Tibial nerve (tissue), 4 donors: ENCODE results near the gene CLEC20A. TPM values are rescaled to one million over a fixed set of nuclear protein-coding genes. Genes with fewer than 3 reads are reported as not detected.

Source experiments
- DNase-seq, 2 donors: peaks; one replicate each; pipeline ENCODE4 v3.0.0-alpha.2; 2019; ENCODE audit warnings: low spot score in 2 of 2
- H3K27ac ChIP-seq, 4 donors: fragments of 200-600 bp; sonication (generic) in 3 of 4; one replicate each; pipeline ENCODE4 v1.5.1; 2017 to 2019; ENCODE audit warnings: mild to moderate bottlenecking in 1 of 4
- H3K27me3 ChIP-seq, 2 donors: fragments of 200-600 bp; sonication (generic) in 1 of 2; one replicate each; pipeline versions ENCODE4 v1.5.1 to v1.6.0; 2017 to 2019
- H3K36me3 ChIP-seq, 3 donors: fragments of 200-600 bp; sonication (generic); one replicate each; pipeline ENCODE4 v1.5.1; 2018 to 2019
- H3K4me1 ChIP-seq, 4 donors: fragments of 200-600 bp; sonication (generic) in 3 of 4; one replicate each; pipeline ENCODE4 v1.5.1; 2017 to 2019
- H3K4me3 ChIP-seq, 4 donors: fragments of 200-600 bp; sonication (generic) in 3 of 4; one replicate each; pipeline ENCODE4 v1.5.1; 2017 to 2019; ENCODE audit warnings: mild to moderate bottlenecking in 1 of 4, moderate library complexity in 1 of 4
- H3K9me3 ChIP-seq, 4 donors: fragments of 200-600 bp; sonication (generic) in 3 of 4; one replicate each; pipeline ENCODE4 v1.5.1; 2017 to 2019
- EP300 ChIP-seq, 2 donors: sonication (generic); formaldehyde crosslinking; IDR thresholded peaks; one replicate each; pipeline ENCODE4 v1.6.1; 2017; ENCODE audit warnings: antibody characterized with exemption in 2 of 2, mild to moderate bottlenecking in 1 of 2
- POLR2A ChIP-seq, 2 donors: fragments of 450-650 bp; IDR thresholded peaks; one replicate each; pipeline ENCODE4 v1.6.1; 2017; ENCODE audit warnings: antibody characterized with exemption in 2 of 2, mild to moderate bottlenecking in 2 of 2, moderate library complexity in 2 of 2
- WGBS, 2 donors: methylation state at CpG; one replicate each; pipeline ENCODE4 v1.1.5; 2018; 5-methylcytosine and 5-hydroxymethylcytosine counted together
- total RNA-seq, 4 donors: library from RNA; depleted of rRNA; stranded (reverse); fragments of >200 nt; gene quantifications; one replicate each; pipeline ENCODE4 v1.1.0, GENCODE V29; 2016
- TF ChIP-seq, protein P1 (sequence below), 5 experiments: fragments of 200-600 bp in 3 of 5; fragments of 450-650 bp in 2 of 5; sonication (generic) in 3 of 5; IDR thresholded peaks; one replicate each; pipeline ENCODE4 v1.5.1; 2016 to 2019; ENCODE audit warnings: antibody characterized with exemption in 5 of 5, mild to moderate bottlenecking in 3 of 5, moderate library complexity in 2 of 5

Gene CLEC20A
- total RNA-seq, 4 donors from 2014 or later = 1.5 to 4.6 TPM; not detected in 2

DNA sequence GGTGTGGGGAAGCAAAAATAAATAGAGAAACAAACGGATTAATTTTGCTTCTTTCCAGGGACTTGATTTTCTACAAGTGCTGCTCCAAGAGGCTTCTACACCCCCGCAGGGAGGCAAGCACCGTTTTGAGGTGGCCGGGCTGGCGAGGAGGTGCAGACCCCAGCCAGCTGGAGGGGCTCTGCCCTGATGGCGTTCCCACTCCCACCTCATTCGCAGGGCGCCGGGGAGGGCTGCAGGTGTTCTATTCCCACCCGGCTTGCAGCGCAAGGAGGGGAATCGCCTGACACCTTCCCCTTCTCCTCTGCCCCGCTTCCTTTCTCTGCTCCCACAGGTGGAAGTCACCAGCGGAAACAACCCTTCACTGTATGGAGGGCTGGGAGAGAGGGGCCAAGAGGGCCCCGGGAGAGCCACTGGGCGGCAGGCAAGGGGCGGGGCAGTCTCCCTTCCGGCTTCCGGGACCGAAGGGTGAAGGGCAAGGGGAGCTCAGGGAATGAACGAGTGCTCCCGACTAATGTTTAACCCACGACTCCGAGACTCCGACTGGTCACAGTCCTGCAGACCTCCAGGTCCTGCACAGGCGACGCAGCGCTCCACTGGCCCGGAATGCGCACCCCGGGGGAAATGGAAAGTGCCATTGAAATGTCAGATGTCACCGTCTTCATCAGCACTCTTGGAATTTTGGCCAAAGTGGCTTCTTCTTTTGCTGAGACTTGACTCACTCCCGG is 45.2 kb upstream of the CLEC20A start:
- TF ChIP-seq, protein P1, sequence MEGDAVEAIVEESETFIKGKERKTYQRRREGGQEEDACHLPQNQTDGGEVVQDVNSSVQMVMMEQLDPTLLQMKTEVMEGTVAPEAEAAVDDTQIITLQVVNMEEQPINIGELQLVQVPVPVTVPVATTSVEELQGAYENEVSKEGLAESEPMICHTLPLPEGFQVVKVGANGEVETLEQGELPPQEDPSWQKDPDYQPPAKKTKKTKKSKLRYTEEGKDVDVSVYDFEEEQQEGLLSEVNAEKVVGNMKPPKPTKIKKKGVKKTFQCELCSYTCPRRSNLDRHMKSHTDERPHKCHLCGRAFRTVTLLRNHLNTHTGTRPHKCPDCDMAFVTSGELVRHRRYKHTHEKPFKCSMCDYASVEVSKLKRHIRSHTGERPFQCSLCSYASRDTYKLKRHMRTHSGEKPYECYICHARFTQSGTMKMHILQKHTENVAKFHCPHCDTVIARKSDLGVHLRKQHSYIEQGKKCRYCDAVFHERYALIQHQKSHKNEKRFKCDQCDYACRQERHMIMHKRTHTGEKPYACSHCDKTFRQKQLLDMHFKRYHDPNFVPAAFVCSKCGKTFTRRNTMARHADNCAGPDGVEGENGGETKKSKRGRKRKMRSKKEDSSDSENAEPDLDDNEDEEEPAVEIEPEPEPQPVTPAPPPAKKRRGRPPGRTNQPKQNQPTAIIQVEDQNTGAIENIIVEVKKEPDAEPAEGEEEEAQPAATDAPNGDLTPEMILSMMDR (IDR thresholded peaks at IDR 0.05) = no peak
- TF ChIP-seq POLR2A (IDR thresholded peaks at IDR 0.05) = no peak
- no peak for TF ChIP-seq EP300 (IDR thresholded peaks at IDR 0.05)
- Histone ChIP-seq H3K27me3 (no peaks in the 10 kb centered on the region), H3K36me3 (peaks cover 0 to 5% (median 0%) of the 10 kb centered on the region in 3 donors), H3K4me3 (peak overlapping the region; percentile 63 to 94 (median 78)), H3K4me1 (peaks cover 0 to 26% (median 9%) of the 10 kb centered on the region in 4 donors), H3K27ac (peak overlapping the region; percentile 33 to 90 (median 87)), H3K9me3 (no peaks in the 10 kb centered on the region)
- 6 to 11% methylated on average over 22 to 30 of the region's 33 CpGs for WGBS, 2 donors
- DNase-seq = no peak

DNA sequence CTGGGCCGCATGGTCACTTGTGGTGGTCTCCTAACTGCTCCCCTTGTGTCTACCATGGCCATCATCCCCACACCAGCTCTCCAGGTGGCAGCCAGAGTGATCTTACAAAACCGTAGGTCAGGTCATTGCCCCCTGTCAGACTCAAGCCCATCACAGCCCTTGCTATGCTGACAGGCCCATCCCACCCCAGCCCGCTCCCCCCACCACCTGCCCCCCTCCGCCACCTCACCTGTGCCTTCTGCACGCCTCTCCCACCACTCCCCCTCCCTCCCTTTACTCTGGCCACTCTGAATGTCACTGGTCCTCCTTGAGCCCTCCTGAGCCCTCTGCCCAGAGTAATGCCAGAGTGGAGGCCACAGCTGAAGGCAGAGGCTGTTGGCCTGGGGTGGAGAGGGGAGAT is 44.6 kb upstream of the CLEC20A start:
- no peak for TF ChIP-seq POLR2A (IDR thresholded peaks at IDR 0.05)
- TF ChIP-seq EP300 (IDR thresholded peaks at IDR 0.05) = no peak
- TF ChIP-seq, protein P1 (IDR thresholded peaks at IDR 0.05) = no peak
- Histone ChIP-seq H3K36me3 (no peaks in the 10 kb centered on the region), H3K4me3 (peak overlapping the region in 1 of 4 donors; percentile 63), H3K4me1 (peaks cover 0 to 26% (median 9%) of the 10 kb centered on the region in 4 donors), H3K9me3 (no peaks in the 10 kb centered on the region), H3K27ac (peak overlapping the region in 1 of 4 donors; percentile 87), H3K27me3 (no peaks in the 10 kb centered on the region)
- WGBS, 2 donors = 90 to 93% methylated on average over 5 of the region's 5 CpGs
- no peak for DNase-seq

DNA sequence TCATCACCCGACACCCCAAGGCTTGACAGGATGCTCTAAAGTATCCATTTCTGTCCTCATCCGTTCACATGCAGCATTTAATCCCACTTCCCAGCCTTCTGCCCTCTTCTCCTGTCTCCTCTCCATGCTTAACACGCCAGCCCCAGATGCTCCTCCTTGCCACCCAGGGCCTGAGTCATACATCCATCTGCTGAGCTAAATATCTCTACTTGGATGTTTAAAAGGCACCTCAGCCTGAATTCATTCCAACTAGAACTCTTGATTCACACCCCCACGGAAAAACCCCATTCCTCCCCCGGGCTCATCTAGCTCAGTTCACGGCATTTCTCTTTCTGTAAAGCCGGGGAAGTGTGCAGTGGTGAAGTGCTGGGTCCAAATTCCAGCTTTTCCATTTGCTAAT is 43.9 kb upstream of the CLEC20A start:
- H3K9me3 ChIP-seq = no peaks in the 10 kb centered on the region
- H3K27ac ChIP-seq = no peak overlapping the region
- H3K36me3 ChIP-seq = no peaks in the 10 kb centered on the region
- no peak for TF ChIP-seq POLR2A (IDR thresholded peaks at IDR 0.05)
- TF ChIP-seq, protein P1 (IDR thresholded peaks at IDR 0.05) = no peak
- TF ChIP-seq EP300 (IDR thresholded peaks at IDR 0.05) = no peak
- no peak overlapping the region for H3K4me3 ChIP-seq
- DNase-seq = no peak
- WGBS, 2 donors = 73 to 78% methylated on average over 7 of the region's 7 CpGs
- peaks cover 0 to 26% (median 9%) of the 10 kb centered on the region in 4 donors for H3K4me1 ChIP-seq
- no peaks in the 10 kb centered on the region for H3K27me3 ChIP-seq

DNA sequence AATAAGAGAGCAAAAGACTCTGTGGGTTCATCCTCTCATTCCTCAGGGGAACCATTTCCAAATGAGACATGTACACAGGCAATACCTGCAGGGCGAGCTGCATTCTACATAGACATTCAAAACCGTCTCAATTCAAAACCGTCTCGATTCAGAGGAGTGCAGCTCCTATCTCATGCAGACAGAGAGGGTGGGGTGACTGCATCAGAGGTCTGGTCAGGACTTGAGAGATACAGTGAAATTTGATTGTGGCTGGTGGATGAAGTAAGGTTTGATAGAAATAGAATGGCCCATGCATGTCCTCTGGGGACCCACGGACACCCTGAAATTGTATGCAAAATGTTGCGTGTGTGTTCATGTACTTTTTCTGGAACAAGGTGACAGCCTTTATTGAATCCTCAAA is 43.4 kb upstream of the CLEC20A start:
- H3K4me1 ChIP-seq = peaks cover 0 to 26% (median 9%) of the 10 kb centered on the region in 4 donors
- no peak for DNase-seq
- no peaks in the 10 kb centered on the region for H3K36me3 ChIP-seq
- H3K27ac ChIP-seq = no peak overlapping the region
- no peak overlapping the region for H3K4me3 ChIP-seq
- TF ChIP-seq, protein P1 (IDR thresholded peaks at IDR 0.05) = no peak
- no peak for TF ChIP-seq EP300 (IDR thresholded peaks at IDR 0.05)
- no peaks in the 10 kb centered on the region for H3K9me3 ChIP-seq
- no peaks in the 10 kb centered on the region for H3K27me3 ChIP-seq
- WGBS, 2 donors = 81 to 86% methylated on average over 6 of the region's 6 CpGs

DNA sequence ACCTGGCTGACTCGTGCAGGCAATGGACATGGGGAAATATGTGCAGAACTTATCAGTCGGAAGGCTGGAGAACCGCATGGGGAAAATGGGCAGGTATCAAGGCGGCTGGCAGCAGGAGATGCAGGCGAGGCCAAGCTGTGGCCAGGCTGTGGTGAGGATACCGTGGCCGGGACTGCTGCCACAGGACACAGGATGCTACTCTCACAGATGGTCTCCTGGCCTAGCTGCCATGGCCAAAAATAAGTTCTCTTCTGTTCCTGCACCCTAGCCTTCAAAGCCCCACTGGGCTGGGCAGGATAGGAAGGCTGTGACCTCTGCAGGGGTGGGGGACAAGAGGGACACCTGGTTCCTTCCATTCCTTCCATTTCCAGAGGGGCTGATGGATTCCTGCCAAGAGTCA is 42.5 kb upstream of the CLEC20A start:
- TF ChIP-seq POLR2A (IDR thresholded peaks at IDR 0.05) = no peak
- TF ChIP-seq, protein P1 (IDR thresholded peaks at IDR 0.05) = no peak
- TF ChIP-seq EP300 (IDR thresholded peaks at IDR 0.05) = no peak
- 79 to 88% methylated on average over 7 of the region's 7 CpGs for WGBS, 2 donors
- no peaks in the 10 kb centered on the region for H3K36me3 ChIP-seq

More for the DNA sequence above, 42.5 kb upstream of the CLEC20A start:
- H3K4me3 ChIP-seq = no peak overlapping the region
- peaks cover 0 to 20% (median 9%) of the 10 kb centered on the region in 4 donors for H3K4me1 ChIP-seq
- DNase-seq = no peak
- no peak overlapping the region for H3K27ac ChIP-seq
- H3K27me3 ChIP-seq = no peaks in the 10 kb centered on the region
- H3K9me3 ChIP-seq = no peaks in the 10 kb centered on the region
